NT2/D1 (cell line): Measurements from ENCODE around the gene LUC7L.

Experiments used
- SUZ12 ChIP-seq: IDR thresholded peaks from 2 replicates; pipeline ENCODE4 v1.6.1; 2011; ENCODE audit not compliant: insufficient read length, insufficient read depth; ENCODE audit errors: extremely low read depth
- YY1 ChIP-seq: IDR thresholded peaks from 2 replicates; pipeline ENCODE4 v1.6.1; 2011; ENCODE audit not compliant: insufficient read length, insufficient read depth

- no peak for TF ChIP-seq SUZ12
- TF ChIP-seq YY1 = no peak
Observed at GRCh38 chr16:264440-264951, 35.2 kb upstream of the LUC7L start.
